Chondrocyte (in vitro differentiated cells): ENCODE data around the gene SCYGR3. TPM values are rescaled to one million over a fixed set of nuclear protein-coding genes. Genes with fewer than 3 reads are reported as not detected.

ENCODE experiments used
- DNase-seq: peaks from one replicate; pipeline ENCODE4 v3.0.0; 2021; ENCODE audit warnings: mixed read lengths, low spot score
- H3K27ac Mint-ChIP-seq: one replicate; pipeline ENCODE4 v1.8.0; 2021; ENCODE audit warnings: mild to moderate bottlenecking, moderate library complexity, mixed read lengths; ENCODE audit not compliant: unreplicated experiment
- H3K27me3 Mint-ChIP-seq: 2 replicates; pipeline ENCODE4 v1.8.0; 2021; ENCODE audit warnings: low read depth, mixed read lengths
- H3K36me3 Mint-ChIP-seq: 2 replicates; pipeline ENCODE4 v1.8.0; 2021; ENCODE audit warnings: low read depth, mixed read lengths
- H3K4me1 Mint-ChIP-seq: 2 replicates; pipeline ENCODE4 v1.8.0; 2021; ENCODE audit warnings: low read depth, mild to moderate bottlenecking, mixed read lengths
- H3K4me3 Mint-ChIP-seq: one replicate; pipeline ENCODE4 v1.8.0; 2021; ENCODE audit warnings: mild to moderate bottlenecking, moderate library complexity, mixed read lengths; ENCODE audit not compliant: unreplicated experiment
- H3K9me3 Mint-ChIP-seq: 2 replicates; pipeline ENCODE4 v1.8.0; 2021; ENCODE audit warnings: low read depth, mixed read lengths
- CTCF ChIP-seq: fragments of 200-600 bp; sonication (generic); IDR thresholded peaks from 2 replicates; pipeline ENCODE4 v1.5.0; 2021; ENCODE audit warnings: antibody characterized with exemption, mild to moderate bottlenecking, moderate library complexity
- total RNA-seq: library from RNA; stranded (reverse); gene quantifications from 3 replicates; pipeline ENCODE4 v1.2.1, GENCODE V29; 2021

SCYGR3 gene
- total RNA-seq, 1 donor from 2014 or later = not detected

GRCh38 chr2:227579791-227580190, 34.8 kb downstream of the SCYGR3 start:
- H3K36me3 Mint-ChIP-seq = peaks cover 4% of the 10 kb centered on the region
- H3K27ac Mint-ChIP-seq = no peak overlapping the region
- no peak overlapping the region for H3K4me3 Mint-ChIP-seq
- peaks cover 7% of the 10 kb centered on the region for H3K27me3 Mint-ChIP-seq
- no peaks in the 10 kb centered on the region for H3K4me1 Mint-ChIP-seq
- peaks cover 16% of the 10 kb centered on the region for H3K9me3 Mint-ChIP-seq
- no peak for TF ChIP-seq CTCF
- DNase-seq = no peak

GRCh38 chr2:227578642-227579041, 36.0 kb downstream of the SCYGR3 start:
- no peaks in the 10 kb centered on the region for H3K4me1 Mint-ChIP-seq
- DNase-seq = no peak
- H3K27me3 Mint-ChIP-seq = peaks cover 7% of the 10 kb centered on the region
- no peak overlapping the region for H3K27ac Mint-ChIP-seq
- no peak for TF ChIP-seq CTCF
- H3K9me3 Mint-ChIP-seq = peaks cover 12% of the 10 kb centered on the region
- H3K36me3 Mint-ChIP-seq = peaks cover 4% of the 10 kb centered on the region
- no peak overlapping the region for H3K4me3 Mint-ChIP-seq

- no peak for TF ChIP-seq CTCF
- DNase-seq = no peak
- Mint-ChIP-seq H3K9me3 (peaks cover 7% of the 10 kb centered on the region), H3K4me3 (no peak overlapping the region), H3K27ac (no peak overlapping the region), H3K4me1 (no peaks in the 10 kb centered on the region), H3K27me3 (peaks cover 7% of the 10 kb centered on the region), H3K36me3 (peaks cover 2% of the 10 kb centered on the region)
These were observed 37.1 kb downstream of the SCYGR3 start for GRCh38 chr2:227577555-227577954.

GRCh38 chr2:227576812-227577211, 37.8 kb downstream of the SCYGR3 start:
- no peaks in the 10 kb centered on the region for H3K36me3 Mint-ChIP-seq
- no peak for DNase-seq

GRCh38 chr2:227576110-227576509, 38.5 kb downstream of the SCYGR3 start:
- Mint-ChIP-seq H3K4me1 (no peaks in the 10 kb centered on the region), H3K4me3 (no peak overlapping the region), H3K9me3 (no peaks in the 10 kb centered on the region), H3K27ac (no peak overlapping the region), H3K27me3 (peaks cover 7% of the 10 kb centered on the region), H3K36me3 (no peaks in the 10 kb centered on the region)
- no peak for DNase-seq
- no peak for TF ChIP-seq CTCF

More at GRCh38 chr2:227576812-227577211, 37.8 kb downstream of the SCYGR3 start:
- H3K27ac Mint-ChIP-seq = no peak overlapping the region
- no peaks in the 10 kb centered on the region for H3K9me3 Mint-ChIP-seq
- TF ChIP-seq CTCF = no peak
- peaks cover 7% of the 10 kb centered on the region for H3K27me3 Mint-ChIP-seq
- H3K4me1 Mint-ChIP-seq = no peaks in the 10 kb centered on the region
- no peak overlapping the region for H3K4me3 Mint-ChIP-seq
